Nucleus accumbens (tissue), 56 donors: ENCODE results near the gene LENEP.

ENCODE experiments used
- DNase-seq, 56 donors: peaks; one replicate each; lab custom pipeline; 2025; lab: John Stamatoyannopoulos, UW

Gene LENEP

DNA sequence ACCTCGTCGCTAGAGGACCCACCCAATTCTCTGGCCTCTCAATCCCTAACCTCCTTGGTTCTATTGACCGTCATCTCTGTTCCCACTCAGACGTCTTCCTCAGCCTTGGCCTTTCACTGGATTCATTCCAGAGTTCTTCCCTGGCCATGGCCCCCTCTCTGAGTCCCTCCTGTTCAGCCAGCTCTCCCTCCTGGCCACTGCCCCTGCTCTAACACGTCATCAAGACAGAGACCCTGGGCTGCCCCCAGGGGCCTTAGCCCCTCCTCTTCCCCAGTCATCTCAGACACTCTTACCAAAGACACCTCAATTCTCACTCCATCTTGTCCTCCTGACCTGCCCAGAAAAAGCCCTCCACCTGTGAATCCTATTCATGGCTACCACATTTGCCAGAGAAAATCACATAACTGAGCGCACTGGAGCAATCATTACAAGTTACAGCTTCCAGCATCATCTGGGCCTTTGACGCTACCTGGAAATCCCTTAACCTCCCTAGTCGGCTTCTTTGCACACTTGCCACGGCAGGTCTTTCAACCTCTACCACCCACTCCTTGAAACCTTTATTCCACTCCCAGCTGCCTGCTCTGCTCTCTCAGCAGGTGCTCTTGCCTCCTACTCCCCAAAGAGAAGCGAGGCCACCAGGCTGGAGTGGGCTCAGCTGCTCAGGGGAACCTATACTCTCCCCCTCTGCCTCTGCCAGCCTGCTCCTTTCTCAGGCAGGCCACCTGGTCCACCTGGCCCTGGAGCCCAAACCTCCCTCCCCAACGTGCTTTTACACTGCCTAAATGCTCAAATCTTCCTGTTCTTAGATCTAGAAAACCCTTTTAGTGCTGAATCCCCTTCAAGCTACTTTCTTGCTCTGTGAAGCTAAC, 26.2 kb downstream of the LENEP start:
- DNase-seq: peak in 1 of 56 donors; percentile 24

DNA sequence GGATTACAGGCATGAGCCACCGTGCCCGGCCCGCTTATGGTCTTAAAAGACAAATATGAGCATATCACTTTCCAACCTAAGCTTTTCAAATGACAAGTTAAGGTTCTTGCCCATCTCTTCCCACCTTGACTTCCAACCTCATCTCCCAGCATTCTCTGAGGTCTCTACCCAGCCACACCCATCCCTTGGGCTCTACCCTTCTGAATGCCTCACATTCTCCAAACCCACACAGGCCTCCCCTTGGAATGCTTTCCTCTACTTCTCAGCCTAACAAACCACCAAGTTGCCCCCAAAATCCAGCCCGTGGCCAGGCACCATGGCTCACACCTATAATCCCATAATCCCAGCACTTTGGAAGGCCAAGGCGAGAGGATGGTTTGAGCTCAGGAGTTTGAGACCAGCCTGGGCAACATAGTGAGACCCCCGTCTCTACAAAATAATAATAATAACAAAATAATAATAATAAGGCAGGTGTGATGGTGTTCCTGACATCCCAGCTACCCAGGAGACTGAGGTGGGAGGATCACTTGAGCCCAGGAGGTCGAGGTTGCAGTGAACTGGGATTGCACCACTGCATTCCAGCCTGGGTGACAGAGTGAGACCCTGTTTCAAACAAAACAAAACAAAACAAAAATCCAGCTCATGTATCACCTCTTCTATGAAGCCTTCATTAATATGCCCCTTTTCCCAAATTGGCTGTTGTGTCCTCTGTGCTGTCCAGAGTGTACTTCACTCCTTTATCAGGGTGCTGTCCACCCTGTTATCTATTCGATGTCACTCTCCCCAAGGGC, 28.9 kb downstream of the LENEP start:
- DNase-seq: no peak

DNA sequence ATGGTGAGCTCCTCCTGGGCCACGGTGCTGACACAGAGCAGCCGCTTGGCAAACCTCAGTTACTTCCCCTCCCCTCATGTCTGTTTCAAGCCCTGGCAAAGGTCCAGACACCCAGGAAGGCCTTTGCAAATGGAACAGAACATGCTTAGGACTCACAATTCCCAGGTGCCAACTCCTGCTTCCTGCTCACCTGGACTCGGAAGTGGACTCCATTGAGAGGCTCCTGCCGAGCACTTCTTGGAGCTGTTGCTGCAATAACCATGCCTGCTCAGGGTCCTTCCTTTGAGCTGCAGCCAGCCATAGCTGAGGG, 29.5 kb downstream of the LENEP start:
- no peak for DNase-seq

DNA sequence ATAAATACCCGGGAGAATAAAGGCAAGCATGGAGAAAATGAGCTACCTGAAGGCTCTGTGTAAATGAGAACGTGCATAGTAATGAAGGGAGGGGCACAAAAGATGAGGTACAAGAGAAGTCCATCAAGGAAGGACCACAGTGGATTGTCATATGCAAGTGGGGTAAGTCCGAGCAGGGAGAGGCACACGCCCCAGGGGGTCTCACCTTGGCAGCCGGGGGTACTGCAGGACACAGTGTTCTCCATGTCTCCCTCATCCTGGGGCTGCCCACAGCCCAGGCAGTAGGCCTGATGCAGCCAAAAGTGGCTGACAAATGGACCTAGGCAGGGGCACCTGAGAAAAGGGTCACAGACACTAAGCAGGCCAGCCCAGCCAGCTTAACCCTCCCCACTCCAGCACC, 30.2 kb downstream of the LENEP start:
- DNase-seq: no peak

DNA sequence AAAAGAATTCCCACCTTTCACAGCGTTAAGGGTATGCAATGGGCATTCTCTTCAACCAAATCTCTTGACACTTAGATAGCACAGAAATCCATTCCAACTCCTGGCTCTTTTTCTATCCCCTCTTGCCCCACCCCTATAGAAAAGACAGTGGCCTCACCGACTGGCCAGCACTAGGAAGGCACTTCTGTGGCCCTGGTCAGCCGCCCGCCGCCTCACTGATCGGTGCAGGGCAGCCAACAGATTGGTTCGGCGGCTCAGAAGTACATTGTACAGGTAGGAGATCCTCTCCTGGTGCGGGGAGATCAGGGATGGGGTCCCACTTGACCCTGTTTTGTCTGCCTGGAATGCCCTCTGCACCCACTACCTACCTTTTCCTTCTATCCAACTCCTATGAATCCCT, 30.9 kb downstream of the LENEP start:
- no peak for DNase-seq

DNA sequence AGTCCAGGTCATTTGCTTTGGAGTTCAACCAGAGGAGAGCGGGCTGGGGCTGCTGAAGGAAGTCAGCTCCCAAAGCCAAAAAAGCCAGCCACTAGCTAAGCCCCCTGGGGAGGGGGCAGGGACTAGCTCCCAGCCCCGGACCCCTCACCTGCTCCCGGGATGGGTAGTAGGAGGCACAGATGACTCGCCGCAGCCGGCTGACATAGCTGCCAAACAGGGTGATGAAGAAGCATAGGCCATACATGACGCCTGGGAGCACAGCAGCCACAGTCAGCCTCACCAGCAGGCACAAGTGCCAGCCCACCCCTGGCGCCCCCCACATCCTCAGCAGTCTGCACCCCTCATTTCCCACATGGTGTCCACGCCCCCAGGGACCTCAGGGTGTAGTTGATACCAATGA, 32.8 kb downstream of the LENEP start:
- DNase-seq: no peak

DNA sequence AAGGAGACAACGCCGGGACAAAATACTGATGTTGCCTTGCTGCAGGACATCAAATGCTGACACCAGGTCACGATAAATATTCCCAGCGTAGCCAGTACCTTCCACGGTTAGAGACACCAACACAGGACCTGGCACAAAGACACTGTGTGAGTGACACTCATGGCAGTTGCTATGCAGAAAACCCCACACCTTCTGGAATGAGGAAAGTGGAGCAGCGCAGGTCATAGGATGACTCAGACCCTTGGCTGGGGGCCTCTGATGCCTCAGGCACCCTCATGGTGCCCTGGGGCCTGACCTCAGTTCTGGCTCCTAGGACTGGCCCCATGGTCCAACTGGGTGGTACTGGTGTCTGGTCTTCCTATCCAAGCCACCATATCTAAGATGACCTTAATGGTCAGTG, 33.2 kb downstream of the LENEP start:
- no peak for DNase-seq

DNA sequence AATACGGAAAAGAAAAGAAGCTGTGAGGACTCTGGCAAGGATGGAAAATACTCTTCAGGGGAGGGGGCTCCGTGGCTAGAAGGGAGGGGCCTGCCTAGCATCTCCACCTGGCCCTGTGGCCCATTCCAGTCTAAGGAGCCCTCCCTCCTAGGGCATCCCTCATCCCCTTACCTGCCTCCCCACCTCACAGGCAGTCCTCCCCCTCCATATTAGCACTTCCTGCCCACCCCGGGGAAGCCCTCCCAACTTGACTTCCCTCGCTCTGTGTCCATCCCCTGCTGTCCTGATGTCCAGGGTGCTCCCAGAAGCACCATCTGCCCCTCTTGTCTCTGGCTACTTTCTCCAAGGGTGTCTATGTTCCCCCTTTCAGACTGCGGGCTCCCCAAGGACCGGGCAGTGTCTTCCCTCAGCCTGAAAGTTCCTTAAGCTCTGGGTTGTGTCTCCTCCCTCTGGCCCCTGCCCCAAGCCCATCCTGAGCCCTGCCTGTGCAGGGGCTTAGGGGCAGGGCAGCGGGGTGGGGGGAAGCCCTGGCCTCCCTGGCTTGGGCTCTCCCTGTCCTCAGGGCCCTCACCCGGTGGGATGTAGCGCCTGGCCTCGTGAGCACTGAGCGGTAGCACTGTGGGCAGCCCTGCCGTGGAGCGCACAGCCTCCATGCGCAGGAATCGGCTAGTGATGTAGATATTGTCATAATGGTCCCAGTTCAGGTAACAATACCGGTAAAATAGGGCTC, 36.3 kb downstream of the LENEP start:
- DNase-seq: no peak

DNA sequence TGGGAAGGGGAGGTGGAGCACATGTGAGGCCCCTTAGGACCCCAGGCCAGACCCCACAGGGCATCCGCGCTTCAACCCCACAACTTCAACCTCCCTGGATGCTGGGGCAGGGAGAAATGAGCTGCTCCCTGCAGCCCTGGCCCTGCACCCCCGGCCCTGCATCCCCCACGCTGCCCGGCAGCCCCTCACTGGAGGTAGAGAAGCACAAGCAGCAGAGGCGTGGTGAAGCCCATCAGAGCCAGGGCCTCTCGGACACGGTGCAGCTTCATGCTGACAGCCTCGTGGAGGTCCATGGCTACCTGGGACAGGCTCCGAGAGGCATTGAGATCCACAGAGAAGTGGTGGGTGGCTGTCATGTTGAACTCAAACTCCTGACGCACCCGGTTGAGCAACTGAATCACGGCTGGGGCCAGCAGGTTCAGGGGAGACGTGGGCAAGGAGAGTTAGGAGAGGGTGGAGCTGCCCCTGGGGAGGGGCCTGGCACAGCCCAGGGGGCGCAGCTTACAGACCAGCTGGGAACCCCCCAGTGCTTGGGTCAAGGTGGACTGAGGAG, 36.9 kb downstream of the LENEP start:
- peak in 3 of 56 donors; percentile 14 to 41 (median 23) for DNase-seq

DNA sequence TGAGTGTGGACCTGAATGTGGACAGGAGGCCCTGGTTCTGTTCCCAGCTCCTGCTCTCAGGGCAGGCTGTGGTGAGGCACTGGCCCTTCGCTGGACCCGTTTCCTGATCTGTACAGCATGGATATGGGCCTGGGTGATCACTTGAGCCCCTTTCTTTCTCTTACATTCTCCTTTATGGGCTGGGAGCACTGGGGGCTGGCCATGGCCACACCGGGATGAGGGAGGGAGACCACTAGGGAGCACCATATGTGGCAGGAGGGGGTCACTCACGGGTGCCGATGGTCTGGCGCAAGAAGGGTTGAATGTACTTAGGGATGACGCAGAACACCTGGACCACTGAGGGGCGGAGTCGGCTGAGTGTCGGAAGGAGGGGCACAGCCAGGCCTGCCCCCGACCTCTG, 37.5 kb downstream of the LENEP start:
- DNase-seq: no peak

DNA sequence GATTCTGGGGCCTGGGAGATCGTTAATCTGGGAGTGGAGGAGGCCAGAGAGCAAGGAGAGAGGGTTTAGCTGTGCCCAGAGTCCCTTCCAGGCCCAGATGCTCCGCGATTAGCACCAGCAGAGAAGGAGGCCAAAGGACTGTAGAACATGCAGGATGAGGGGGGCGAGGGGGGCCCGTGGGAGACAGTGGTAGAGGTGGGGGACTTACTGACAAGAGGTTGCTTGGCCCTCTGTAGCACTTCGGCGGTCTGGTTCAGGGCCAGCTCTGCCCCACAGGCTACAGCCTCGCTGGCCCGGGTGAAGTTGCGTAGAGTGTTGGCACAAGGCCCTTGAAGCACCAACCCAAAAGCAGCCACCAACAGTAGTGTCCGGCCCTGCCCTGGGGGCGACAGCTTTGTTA, 39.5 kb downstream of the LENEP start:
- no peak for DNase-seq

DNA sequence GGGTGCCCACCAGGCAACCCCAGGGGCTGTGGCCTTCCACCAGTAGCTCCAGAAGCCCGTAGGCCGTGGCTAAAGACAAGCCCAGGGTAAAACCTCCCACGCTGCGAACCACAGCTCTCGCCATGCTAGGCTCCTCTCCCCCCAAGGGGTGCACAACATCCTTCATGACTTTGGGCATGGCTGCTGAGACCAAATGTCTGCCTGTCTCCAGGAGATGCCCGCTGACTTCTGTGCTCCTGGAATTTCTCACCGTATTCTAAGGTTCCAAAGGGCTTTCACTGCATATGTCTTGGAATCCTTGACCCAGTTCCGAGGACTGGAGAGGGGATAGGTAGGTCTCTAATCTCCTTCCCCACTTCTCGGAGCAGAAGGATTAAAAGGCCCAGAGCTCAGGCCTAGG, 40.1 kb downstream of the LENEP start, which contains the start of the genes DCST1 and DCST2:
Gene DCST1 (plus strand): TSS at position 301 of the 400 bp plus-strand sequence. CDS start 213 bp downstream, outside the sequence.
Gene DCST2 (minus strand): TSS at position 258 of the 400 bp plus-strand sequence. CDS start 80 bp downstream, at position 178.
- DNase-seq: no peak

DNA sequence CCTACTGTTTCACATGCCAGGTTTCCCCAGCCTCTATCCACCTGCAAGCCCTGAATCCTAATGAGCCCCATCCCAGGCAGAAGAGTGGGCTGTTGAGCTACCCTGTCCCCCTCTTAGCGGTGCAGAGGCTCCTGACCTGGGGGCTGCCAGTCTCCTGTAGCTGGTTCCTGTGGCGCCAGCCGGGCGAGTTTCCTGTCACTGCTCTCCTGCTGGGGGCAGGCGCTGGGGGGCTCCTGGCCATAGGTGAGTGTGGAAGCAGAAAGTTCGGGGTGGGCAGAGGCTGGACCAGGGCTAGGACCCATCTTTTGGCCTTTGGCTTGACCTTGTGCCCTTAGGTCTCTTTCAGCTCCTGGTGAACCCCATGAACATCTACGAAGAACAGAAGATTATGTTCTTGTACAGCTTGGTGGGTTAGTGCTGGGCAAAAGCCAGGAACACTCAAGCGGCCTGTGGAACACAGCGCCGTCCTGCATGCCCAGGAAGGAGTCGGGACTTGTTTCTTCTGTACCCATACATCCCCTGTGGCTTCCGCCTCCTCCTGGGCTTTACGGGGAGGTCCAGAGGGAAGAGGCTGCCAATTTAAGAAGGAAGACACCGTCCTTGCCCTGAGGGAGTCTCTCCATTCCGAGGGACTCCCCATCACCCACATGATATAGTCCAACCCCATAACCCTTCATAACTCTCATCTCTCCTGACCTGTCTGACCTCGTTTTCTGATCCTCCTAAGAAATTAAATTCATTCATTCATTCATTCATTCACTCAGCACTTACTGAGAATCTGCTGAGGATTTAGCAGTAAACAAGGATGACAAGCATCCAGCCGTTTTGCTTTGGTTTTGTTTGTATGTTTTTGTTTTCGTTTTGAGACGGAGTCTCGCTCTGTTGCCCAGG, 41.2 kb downstream of the LENEP start:
- no peak for DNase-seq

DNA sequence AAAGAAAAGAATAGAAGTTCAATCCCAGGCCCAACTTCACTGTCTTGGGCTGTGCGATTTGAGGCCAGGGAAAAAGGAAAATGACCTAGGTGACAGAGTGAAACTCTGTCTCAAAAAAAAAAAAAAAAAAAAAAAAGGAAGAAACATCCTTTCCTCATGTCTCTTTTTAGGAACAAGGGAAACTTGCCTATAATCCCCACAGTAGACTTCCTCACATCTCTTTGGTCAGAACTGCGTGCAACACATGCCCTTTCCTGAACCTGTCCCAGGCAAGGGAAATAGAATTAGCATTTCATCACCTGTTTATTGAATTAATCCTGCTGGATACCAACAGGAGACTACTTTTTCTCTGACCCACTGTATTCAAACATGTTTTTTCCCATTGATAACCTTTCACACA, 42.5 kb downstream of the LENEP start:
- DNase-seq: no peak

DNA sequence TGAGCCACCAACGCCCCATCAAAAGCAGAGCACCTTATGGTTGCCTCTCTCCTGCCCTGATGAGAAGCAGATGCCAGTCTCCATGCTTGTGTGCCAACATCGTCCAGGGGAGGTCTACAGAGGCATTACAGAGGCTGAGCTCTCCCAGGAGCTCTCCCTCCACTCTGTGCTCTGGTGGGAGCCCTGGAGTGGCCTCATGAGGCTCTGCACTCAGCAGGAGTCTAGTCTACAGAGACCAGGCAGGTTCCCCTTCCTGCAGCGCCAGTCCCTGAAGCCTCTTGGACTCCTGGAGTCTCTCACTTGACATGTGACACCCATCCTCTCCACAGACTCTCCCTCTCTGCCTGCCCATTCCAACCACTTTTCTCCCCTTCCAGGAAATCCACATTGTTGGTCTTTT, 43.7 kb downstream of the LENEP start:
- DNase-seq: no peak

DNA sequence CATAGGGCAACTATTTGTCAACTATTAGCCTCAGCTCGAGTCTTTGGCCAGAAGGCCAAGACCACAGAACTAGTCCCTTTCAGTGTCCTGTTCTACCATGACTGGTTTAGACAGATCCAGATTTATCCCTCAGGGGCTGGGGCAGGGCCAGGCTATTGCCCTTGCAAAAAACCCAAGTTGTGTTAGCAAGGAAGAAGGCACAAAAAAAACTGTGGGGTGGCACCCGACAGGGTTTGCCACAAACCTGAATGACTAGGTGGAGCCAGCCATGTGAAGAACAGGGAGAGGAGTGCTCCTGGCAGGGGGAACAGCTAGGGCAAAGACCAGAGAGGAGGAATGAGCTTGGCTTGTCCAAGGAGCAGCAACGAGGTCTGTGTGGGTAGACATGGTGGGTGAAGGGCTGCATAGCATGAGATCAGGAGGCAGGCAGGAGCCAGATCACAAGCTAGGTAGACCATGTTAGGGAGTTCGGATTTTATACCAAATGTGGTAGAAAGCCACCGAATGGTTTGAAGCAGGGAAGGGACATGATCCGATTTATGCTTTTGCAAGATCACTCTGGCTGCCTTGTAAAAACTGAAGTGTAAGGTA, 44.6 kb downstream of the LENEP start:
- DNase-seq: no peak

DNA sequence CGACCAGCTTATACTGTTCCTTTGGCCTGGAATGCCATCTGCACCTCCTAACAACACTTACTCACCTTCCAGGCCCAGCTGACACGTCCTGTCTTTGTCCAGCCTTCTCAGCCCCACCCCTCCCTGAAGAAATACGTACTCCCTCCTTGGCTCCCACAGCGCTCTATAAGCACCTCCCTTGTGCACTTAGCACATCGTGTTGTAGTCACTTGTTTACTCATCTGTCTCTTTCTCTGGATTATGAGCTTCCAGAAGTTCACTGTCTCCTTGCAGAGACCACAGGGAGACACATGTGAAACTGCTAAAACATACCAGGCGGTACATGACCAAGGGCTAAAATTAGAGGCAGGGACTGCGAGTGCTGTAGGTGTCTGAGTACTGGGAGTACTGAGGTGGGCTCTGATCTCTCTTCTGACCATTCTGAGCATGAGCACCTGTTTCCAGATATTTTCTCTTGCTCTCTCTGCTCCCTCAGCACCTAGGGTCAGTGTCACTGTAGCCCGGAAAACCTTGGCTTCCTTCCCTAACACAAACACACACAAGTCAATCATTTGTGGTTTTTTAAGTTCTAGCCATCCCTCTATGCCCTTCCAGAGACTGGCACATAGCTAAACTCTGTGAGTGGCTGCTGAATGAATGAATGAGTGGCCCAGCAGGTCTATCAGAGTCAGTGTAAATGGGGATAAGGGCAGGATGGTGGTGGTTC, 45.4 kb downstream of the LENEP start:
- no peak for DNase-seq

DNA sequence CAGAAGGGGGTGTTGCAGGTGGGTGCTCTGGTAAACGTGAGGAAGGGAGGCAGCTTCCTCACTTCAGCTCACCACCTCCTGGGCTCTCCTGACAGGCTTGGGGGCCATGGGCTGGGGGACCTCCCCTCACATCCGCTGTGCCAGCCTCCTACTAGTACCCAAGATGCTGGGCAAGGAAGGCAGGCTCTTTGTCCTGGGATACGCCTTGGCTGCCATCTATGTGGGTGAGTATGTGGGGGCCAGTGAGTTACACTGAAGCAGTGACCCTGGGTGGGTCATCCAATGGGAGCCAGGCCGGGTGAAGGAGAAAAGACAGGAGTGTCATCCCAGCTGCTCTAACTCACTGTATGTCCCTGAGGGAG, 45.9 kb downstream of the LENEP start:
- no peak for DNase-seq
